Activated B cell treated with CpG ODN at 0.5 μM for 24 hours (primary cell): ENCODE measurements around the gene NOL4L. TPM values are rescaled to one million over a fixed set of nuclear protein-coding genes. Genes with fewer than 3 reads are reported as not detected.

ENCODE experiments used
- ATAC-seq: fragments of 200-7000 bp; cut with Tn5 transposase; one replicate; pipeline ENCODE4 v1.10.0; 2021; ENCODE audit warnings: low read depth, mild to moderate bottlenecking, moderate library complexity
- CTCF ChIA-PET: fragments of 350-600 bp; sonication (Branson Sonifier 250); formaldehyde crosslinking; loops from one replicate; lab custom pipeline; 2021; ENCODE audit warnings: antibody characterized with exemption; lab: Charles Lee
- POLR2A ChIA-PET: fragments of 350-600 bp; sonication (Branson Sonifier 250); formaldehyde crosslinking; loops from one replicate; lab custom pipeline; 2021; ENCODE audit warnings: antibody characterized with exemption; lab: Charles Lee
- DNase-seq: peaks from one replicate; pipeline ENCODE4 v3.0.0; 2022
- H3K27ac Mint-ChIP-seq: one replicate; pipeline ENCODE4 v1.8.0; 2020; ENCODE audit warnings: mixed read lengths
- H3K27me3 Mint-ChIP-seq: one replicate; pipeline ENCODE4 v1.8.0; 2021; ENCODE audit warnings: mixed read lengths
- H3K36me3 Mint-ChIP-seq: one replicate; pipeline ENCODE4 v1.8.0; 2021; ENCODE audit warnings: low read depth, mixed read lengths
- H3K4me1 Mint-ChIP-seq: one replicate; pipeline ENCODE4 v1.8.0; 2021; ENCODE audit warnings: mixed read lengths
- H3K4me3 Mint-ChIP-seq: one replicate; pipeline ENCODE4 v1.8.0; 2020; ENCODE audit warnings: mild to moderate bottlenecking, mixed read lengths
- H3K9me3 Mint-ChIP-seq: one replicate; pipeline ENCODE4 v1.8.0; 2020; ENCODE audit warnings: mixed read lengths
- CTCF ChIP-seq: fragments of 200-600 bp; IDR thresholded peaks from one replicate; pipeline ENCODE4 v1.8.0; 2022; ENCODE audit warnings: antibody characterized with exemption, mild to moderate bottlenecking
- intact Hi-C: fragments of 100-400 bp; cut with micrococcal nuclease; formaldehyde crosslinking; loops from one replicate; pipeline ENCODE4 v1.15.1; 2024
- total RNA-seq: library from RNA; stranded (reverse); gene quantifications from 2 replicates; pipeline ENCODE4 v1.2.3, GENCODE V29; 2022

Gene NOL4L
- total RNA-seq, 1 donor from 2014 or later: 4.7 TPM

- Mint-ChIP-seq H3K4me1 (peaks cover 74% of the 10 kb centered on the region), H3K36me3 (peaks cover 3% of the 10 kb centered on the region), H3K4me3 (peak overlapping the region; percentile 96), H3K9me3 (no peaks in the 10 kb centered on the region), H3K27ac (peak overlapping the region; percentile 92), H3K27me3 (no peaks in the 10 kb centered on the region)
- ChIA-PET POLR2A (interaction anchor here (0.6 to 1.9 kb wide), 4 partner anchors 9 to 72 kb away, joined by 4 to 9 read pairs (median 4); no protein-coding TSS in a partner anchor), CTCF (interaction anchor here (1.8 to 2.2 kb wide), 2 partner anchors 115 to 116 kb away, joined by 4 to 7 read pairs; no protein-coding TSS in a partner anchor)
- peak; percentile 48 for DNase-seq
- ATAC-seq: peak; percentile 20
- no peak for TF ChIP-seq CTCF
- intact Hi-C loops: loop anchor here (1.0 to 5.0 kb wide), 5 partner anchors 9 to 330 kb away; partner anchors contain the start of genes PLAGL2 and POFUT1
These were observed 48.1 kb downstream of the NOL4L start for GRCh38 chr20:32536851-32537656.

- Mint-ChIP-seq H3K4me1 (peaks cover 76% of the 10 kb centered on the region), H3K9me3 (no peaks in the 10 kb centered on the region), H3K36me3 (peaks cover 3% of the 10 kb centered on the region), H3K4me3 (peak overlapping the region; percentile 84), H3K27ac (peak overlapping the region; percentile 77), H3K27me3 (no peaks in the 10 kb centered on the region)
- peak; percentile 70 for ATAC-seq
- ChIA-PET POLR2A (interaction anchor here (0.6 to 1.9 kb wide), 5 partner anchors 9 to 137 kb away, joined by 3 to 9 read pairs (median 4); no protein-coding TSS in a partner anchor), CTCF (interaction anchor here (1.1 to 1.8 kb wide), 2 partner anchors 14 to 116 kb away, joined by 3 to 4 read pairs; no protein-coding TSS in a partner anchor)
- intact Hi-C loops: loop anchor here (1.0 to 5.0 kb wide), 4 partner anchors 47 to 329 kb away; partner anchors contain the start of genes PLAGL2 and POFUT1
- no peak for TF ChIP-seq CTCF
- DNase-seq: peak; percentile 62
These were observed 48.9 kb downstream of the NOL4L start for GRCh38 chr20:32535953-32536823.

- DNase-seq (no peak), ATAC-seq (no peak)
- H3K4me1 Mint-ChIP-seq: peaks cover 70% of the 10 kb centered on the region
- POLR2A ChIA-PET: interaction anchor here (0.6 to 1.4 kb wide), 7 partner anchors 9 to 138 kb away, joined by 3 to 6 read pairs (median 5); no protein-coding TSS in a partner anchor
- intact Hi-C loops: loop anchor here (5.0 kb wide), 2 partner anchors 92 to 328 kb away; partner anchors contain the start of genes PLAGL2 and POFUT1
- no peak for TF ChIP-seq CTCF
- H3K27me3 Mint-ChIP-seq: no peaks in the 10 kb centered on the region
- CTCF ChIA-PET: interaction anchor here (1.1 to 1.8 kb wide), 2 partner anchors 13 to 117 kb away, joined by 3 to 4 read pairs; no protein-coding TSS in a partner anchor
- H3K27ac Mint-ChIP-seq: peak overlapping the region; percentile 77
- peaks cover 3% of the 10 kb centered on the region for H3K36me3 Mint-ChIP-seq
- H3K4me3 Mint-ChIP-seq: peak overlapping the region; percentile 84
- no peaks in the 10 kb centered on the region for H3K9me3 Mint-ChIP-seq
These were observed 49.7 kb downstream of the NOL4L start for GRCh38 chr20:32535316-32535952.

- H3K36me3 Mint-ChIP-seq: peaks cover 3% of the 10 kb centered on the region
- no peak for TF ChIP-seq CTCF
- peaks cover 63% of the 10 kb centered on the region for H3K4me1 Mint-ChIP-seq
- intact Hi-C loops: loop anchor here (5.0 kb wide), 2 partner anchors 93 to 327 kb away; partner anchors contain the start of genes PLAGL2 and POFUT1
- CTCF ChIA-PET: interaction anchor here (1.8 kb wide), 1 partner anchor 118 kb away, joined by 4 read pairs; no protein-coding TSS in a partner anchor
- H3K4me3 Mint-ChIP-seq: peak overlapping the region; percentile 64
- peak overlapping the region; percentile 77 for H3K27ac Mint-ChIP-seq
- no peaks in the 10 kb centered on the region for H3K9me3 Mint-ChIP-seq
- no peak for DNase-seq
- POLR2A ChIA-PET: interaction anchor here (0.6 to 1.4 kb wide), 7 partner anchors 9 to 138 kb away, joined by 3 to 6 read pairs (median 5); no protein-coding TSS in a partner anchor
- ATAC-seq: peak; percentile 8
- H3K27me3 Mint-ChIP-seq: no peaks in the 10 kb centered on the region
These were observed 50.4 kb downstream of the NOL4L start for GRCh38 chr20:32534661-32535240.
